Activated T-helper 9 cell treated with anti-CD3 and anti-CD28 coated beads, Interleukin-2, amount 50 U/mL, for 16 hours (primary cell): ENCODE results near the gene NCOA1.

Source experiments
- DNase-seq: peaks from one replicate; pipeline ENCODE4 v3.0.0-alpha.2; 2020; ENCODE audit warnings: low read depth

NCOA1 gene

DNA sequence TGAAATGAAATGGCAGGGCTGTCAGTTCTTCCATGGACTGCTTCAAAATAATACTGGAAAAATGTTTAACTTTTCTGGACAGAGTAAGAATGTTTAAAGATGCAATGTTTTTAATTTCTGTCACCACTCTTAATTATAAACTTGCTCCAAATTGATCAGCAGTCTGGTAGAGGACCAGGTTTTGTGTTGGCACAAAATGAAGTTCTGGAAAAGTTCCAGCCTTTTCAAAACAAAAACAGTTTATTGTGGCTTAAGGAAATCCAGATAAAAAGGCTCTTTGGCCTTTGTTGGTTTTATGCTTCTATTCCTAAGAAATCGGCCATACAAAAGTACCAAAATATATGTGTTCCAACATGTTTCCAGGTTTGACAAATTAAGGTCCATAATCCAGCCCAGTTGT lies 253.3 kb downstream of the NCOA1 start:
- DNase-seq, result no peak

GRCh38 chr2:24745825-24746224 lies 254.8 kb downstream of the NCOA1 start:
- no peak for DNase-seq

- no peak for DNase-seq
Observed at GRCh38 chr2:24747299-24747698, 256.2 kb downstream of the NCOA1 start.

DNA sequence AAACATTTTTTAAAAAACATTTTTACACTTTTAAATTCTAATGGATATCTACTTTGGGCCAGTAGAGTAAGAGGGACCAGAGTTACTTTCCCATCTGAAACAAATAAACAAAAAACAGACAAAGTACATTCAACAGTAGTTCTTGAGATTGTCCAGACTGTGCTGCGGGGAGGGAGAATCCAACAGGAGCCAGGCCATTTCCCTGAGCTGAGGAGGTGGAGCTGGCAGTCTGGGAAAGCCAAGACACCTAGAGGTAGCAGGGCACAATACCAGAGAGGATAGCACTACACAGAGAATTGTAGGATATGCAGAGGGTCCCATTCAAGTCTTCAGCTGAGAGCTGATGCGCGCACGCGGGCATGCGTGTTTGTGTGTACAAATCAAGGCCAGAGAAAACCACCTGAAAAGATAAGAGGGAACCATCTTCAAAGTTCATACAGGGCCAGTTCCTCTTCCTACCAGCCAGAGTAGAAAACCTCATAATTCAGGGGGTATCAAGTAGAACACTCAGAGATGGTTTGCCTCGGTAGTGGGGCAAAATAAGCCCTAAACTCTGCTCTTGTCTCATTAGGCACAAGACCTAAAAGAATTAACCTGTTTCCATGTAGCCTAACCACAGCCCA lies 258.1 kb downstream of the NCOA1 start:
- no peak for DNase-seq

- no peak for DNase-seq
Observed at GRCh38 chr2:24754985-24755705, 264.1 kb downstream of the NCOA1 start.

DNA sequence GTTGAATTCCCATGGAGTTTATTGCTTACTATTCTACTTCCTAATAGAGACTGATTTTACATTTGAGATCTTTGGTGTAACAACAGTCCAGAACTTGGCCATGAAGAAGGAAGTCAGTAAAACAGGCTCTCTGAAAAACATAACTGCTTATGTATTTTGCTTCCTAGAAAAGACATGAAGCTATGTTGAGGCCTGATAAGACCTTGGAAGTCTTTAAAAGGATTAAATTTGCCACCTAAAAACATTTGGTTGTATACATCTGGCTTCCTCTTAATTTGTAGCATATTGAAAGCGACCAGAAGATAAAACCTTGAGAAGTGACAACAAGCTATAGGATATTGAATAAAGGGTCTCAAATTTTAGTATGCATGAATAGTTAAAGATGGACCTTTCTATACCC lies 265.7 kb downstream of the NCOA1 start:
- DNase-seq, result no peak

GRCh38 chr2:24761866-24762265 lies 270.8 kb downstream of the NCOA1 start:
- DNase-seq, result no peak

DNA sequence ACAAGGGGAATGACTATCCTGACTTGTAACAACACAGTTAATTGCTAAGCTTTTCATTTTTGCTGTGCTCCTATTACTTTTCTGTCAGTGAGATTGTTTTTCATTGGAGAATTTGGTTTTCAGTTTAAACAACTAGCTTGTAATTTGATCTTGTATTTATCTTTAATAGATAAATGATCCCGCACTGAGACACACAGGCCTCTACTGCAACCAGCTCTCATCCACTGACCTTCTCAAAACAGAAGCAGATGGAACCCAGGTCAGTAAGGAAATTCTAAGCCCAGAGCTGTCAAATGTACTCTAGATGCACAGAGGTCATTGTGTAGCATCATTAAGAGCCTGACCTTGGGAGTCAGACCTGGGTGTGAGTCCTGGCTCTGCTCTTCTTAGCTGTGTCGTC lies 271.5 kb downstream of the NCOA1 start:
- no peak for DNase-seq

DNA sequence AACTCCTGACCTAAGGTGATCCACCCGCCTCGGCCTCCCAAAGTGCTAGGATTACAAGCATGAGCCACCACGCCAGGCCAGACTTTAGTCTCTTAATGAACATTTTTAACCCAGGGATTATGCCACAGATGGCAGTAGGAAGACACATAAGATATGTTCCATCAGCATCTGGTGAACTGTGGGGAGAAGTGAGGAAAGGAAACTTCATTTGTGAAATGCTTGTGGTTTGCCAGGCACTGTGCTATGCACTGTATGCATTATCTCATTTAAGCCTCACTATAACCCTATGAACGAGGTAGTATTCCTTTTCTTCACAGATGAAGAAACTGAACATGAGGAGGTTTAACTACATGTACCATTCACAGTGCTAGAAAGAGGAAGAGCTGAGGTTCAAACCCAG lies 272.8 kb downstream of the NCOA1 start:
- no peak for DNase-seq

GRCh38 chr2:24766609-24767008 lies 275.6 kb downstream of the NCOA1 start:
- DNase-seq, result no peak

GRCh38 chr2:24768013-24768412 lies 277.0 kb downstream of the NCOA1 start:
- no peak for DNase-seq

DNA sequence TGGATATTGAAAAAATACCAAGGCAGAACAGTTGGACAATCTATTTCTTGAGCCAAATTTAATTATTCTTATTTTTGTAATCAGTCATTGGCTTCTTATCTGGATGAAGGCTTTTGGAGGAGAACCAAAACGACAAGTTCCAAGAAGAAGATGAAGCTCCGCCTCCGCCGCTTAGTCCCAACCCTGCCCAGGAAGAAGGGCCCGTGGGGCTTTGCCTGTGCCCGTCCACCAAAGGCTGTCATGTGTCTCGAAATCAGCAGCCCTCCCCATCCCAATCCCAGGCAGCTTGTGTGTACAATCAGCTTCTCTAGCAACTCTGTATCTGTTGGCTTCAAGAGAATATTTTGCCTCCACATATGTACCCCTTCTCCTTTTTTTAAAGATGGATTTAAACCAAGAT lies 277.5 kb downstream of the NCOA1 start:
- no peak for DNase-seq

DNA sequence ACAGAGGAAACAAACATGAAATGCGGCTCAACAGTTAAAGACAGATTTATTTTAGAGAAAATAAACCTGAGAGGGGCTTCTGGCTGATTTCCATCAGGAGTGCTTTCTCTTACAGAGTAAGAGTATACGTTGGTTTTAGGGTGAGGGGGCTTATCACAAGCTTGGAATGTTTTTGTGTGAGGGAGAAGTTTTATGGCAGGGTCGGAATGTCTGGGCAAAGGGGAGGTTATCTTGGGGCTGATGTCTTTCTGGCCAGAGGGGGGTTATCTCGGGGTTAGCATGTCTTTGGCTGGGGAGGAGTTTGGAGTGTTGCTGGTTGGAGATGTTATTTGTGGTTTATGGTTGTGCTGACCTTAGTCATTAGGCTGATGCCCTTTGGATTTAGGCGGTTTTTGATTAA lies 280.0 kb downstream of the NCOA1 start:
- no peak for DNase-seq

- no peak for DNase-seq
Observed at GRCh38 chr2:24771764-24772586, 280.9 kb downstream of the NCOA1 start.

DNA sequence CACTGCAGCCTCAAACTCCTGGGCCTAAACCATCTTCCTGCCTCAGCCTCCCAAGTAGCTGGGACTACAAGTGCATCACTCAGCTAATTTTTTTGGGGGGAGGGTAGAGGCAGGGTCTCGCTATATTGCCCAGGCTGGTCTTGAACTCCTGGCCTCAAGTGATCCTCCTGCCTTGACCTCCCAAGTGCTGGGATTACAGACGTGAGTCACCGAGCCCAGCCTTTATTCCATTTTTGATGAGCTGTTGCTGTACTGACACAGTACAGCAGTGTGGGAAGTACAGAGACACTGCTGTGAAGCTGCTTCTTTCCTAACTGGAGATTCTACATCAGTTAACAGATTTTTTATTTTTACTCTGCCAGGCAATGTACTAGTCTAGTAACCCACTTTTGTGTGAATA lies 283.3 kb downstream of the NCOA1 start:
- no peak for DNase-seq

DNA sequence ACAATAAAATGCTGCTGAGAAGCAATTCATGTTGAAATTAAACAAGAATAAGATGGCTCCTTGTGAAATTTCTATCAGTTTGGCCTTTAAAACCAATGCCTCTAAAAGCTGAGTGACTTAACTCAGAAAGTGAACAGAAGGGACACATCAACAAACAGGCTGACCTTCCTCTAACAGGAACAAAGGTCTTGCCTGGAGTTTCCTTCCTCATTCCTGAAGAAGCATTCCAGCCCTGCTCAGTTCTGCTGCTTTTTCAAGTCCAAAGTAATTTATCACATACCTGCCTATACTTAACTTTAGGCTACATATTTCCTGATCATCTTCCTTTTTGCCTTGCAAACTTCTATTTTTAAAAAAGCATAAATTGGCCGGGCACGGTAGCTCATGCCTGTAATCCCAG lies 288.1 kb downstream of the NCOA1 start:
- DNase-seq, result no peak

GRCh38 chr2:24783641-24784040 lies 292.6 kb downstream of the NCOA1 start:
- no peak for DNase-seq

DNA sequence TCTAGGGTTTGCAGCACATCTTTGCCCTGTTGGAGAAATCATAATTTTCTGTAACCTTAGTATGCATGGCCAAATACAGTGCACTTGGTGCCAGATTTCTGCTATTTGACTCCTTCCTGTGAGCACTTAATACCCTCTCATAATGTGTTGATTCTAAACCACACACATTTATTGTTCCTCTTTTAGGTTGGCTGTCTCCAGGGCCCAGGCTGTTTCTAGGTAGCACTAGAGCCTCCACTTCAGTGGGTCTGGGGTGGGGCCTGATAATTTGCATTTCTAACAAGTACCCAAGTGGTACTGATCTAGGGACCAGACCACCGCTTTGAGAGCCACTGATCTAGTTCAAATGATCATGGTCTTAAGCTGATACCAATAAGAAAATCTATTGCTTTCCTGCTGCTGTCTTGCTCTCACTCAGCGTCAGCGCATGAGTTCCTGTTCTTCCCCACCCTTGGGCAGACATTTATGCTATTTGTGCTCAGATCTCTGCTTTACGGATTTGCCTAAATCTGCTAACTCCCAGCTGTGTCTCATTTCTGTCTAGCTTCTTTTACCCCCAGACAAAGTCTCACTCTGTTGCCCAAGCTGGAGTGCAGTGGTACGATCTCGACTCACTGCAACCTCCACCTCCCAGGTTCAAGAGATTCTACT lies 294.7 kb downstream of the NCOA1 start:
- DNase-seq, result no peak

- DNase-seq, result no peak
Observed at GRCh38 chr2:24787532-24787931, 296.5 kb downstream of the NCOA1 start.

DNA sequence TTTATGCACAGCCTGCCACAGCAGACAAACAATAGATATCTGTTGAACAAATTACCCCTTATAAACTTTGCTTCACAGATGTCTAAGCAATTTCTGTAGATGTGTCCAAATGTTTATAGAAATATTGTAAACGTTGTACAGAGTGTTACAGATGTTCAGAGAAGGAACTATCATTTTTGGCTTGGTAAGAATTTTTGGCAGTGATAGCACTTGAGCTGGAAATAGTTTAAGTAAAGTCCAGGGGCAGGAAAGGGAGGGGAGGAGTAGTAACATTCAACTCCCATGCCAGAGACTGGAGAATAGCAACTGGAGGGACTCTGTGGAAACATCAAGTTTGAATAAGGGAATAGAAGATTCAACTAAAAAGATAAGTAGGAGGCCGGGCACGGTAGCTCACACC lies 297.8 kb downstream of the NCOA1 start:
- no peak for DNase-seq

DNA sequence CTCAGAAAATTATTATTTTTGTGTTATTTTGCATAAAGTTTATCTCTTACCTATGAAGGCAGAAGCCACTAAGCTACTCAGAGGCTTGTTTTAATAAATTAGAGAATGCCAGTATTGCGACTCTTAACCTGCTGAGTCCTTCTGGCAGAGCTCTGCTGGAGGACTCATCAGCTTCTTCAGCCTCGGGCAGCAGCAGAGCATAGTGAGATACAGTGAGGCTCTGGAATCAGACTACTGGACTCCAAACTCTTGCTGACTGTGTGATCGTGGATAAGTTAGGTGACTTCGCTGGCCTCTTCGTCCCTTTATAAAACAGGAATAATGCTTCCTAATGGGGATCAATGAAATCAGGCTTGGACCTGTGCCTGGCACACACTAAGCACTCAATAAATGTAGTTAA lies 300.4 kb downstream of the NCOA1 start:
- DNase-seq, result no peak

GRCh38 chr2:24792542-24792873 lies 301.5 kb downstream of the NCOA1 start:
- no peak for DNase-seq
